Breast epithelium (tissue), 4 donors: ENCODE measurements around the gene SERPINE3. TPM values are rescaled to one million over a fixed set of nuclear protein-coding genes. Genes with fewer than 3 reads are reported as not detected.

Source experiments
- DNase-seq, 2 donors: peaks; one replicate each; pipeline ENCODE4 v3.0.0-alpha.2; 2019; ENCODE audit warnings: low spot score in 2 of 2
- H3K27ac ChIP-seq, 2 donors: fragments of 200-600 bp; sonication (generic) in 1 of 2; one replicate each; pipeline ENCODE4 v1.5.1; 2016 to 2019; ENCODE audit warnings: mild to moderate bottlenecking in 1 of 2
- H3K27me3 ChIP-seq, 2 donors: fragments of 200-600 bp; sonication (generic) in 1 of 2; one replicate each; pipeline versions ENCODE4 v1.5.1 to v1.6.0; 2017 to 2019; ENCODE audit warnings: control low read depth in 1 of 2, mild to moderate bottlenecking in 1 of 2
- H3K36me3 ChIP-seq: fragments of 200-600 bp; one replicate; pipeline ENCODE4 v1.5.1; 2019
- H3K4me1 ChIP-seq, 2 donors: fragments of 200-600 bp; sonication (generic); one replicate each; pipeline ENCODE4 v1.5.1; 2016 to 2019; ENCODE audit warnings: control low read depth in 1 of 2
- H3K4me3 ChIP-seq, 3 donors: fragments of 200-600 bp; sonication (generic); 1 replicate in 2 of 3; 2 replicates in 1 of 3; pipeline ENCODE4 v1.5.1; 2016 to 2019; ENCODE audit warnings: mild to moderate bottlenecking in 3 of 3, moderate library complexity in 2 of 3
- H3K9me3 ChIP-seq, 2 donors: fragments of 200-600 bp; sonication (generic) in 1 of 2; one replicate each; pipeline ENCODE4 v1.5.1; 2016 to 2019; ENCODE audit warnings: control low read depth in 1 of 2
- CTCF ChIP-seq, 3 donors: fragments of 450-650 bp; IDR thresholded peaks; one replicate each; pipeline ENCODE4 v1.5.1; 2016 to 2017; ENCODE audit warnings: antibody characterized with exemption in 3 of 3, mild to moderate bottlenecking in 3 of 3, moderate library complexity in 3 of 3
- POLR2A ChIP-seq: fragments of 450-650 bp; IDR thresholded peaks from one replicate; pipeline ENCODE4 v1.6.1; 2016; ENCODE audit warnings: antibody characterized with exemption, mild to moderate bottlenecking, moderate library complexity
- POLR2AphosphoS5 ChIP-seq, 3 donors: sonication (generic); formaldehyde crosslinking; IDR thresholded peaks; one replicate each; pipeline ENCODE4 v1.6.1; 2017; ENCODE audit warnings: antibody characterized with exemption in 3 of 3
- intact Hi-C: fragments of 100-400 bp; cut with DNase I; formaldehyde crosslinking; loops from one replicate; pipeline ENCODE4 v1.15.1; 2023; ENCODE audit warnings: low total_unique reads
- total RNA-seq, 3 donors: library from RNA; depleted of rRNA; stranded (reverse); fragments of >200 nt; gene quantifications; one replicate each; pipeline ENCODE4 v1.1.0, GENCODE V29; 2016

The SERPINE3 gene
- total RNA-seq, 3 donors from 2014 or later = 0.16 to 0.73 TPM; not detected in 1

GRCh38 chr13:51346397-51346796 lies 6.9 kb downstream of the SERPINE3 start:
- Histone ChIP-seq H3K4me1 (no peaks in the 10 kb centered on the region), H3K27ac (no peak overlapping the region), H3K4me3 (no peak overlapping the region), H3K27me3 (no peaks in the 10 kb centered on the region), H3K36me3 (no peaks in the 10 kb centered on the region), H3K9me3 (no peaks in the 10 kb centered on the region)
- DNase-seq = no peak
- intact Hi-C loops = no loop called here
- TF ChIP-seq POLR2A (no peak), POLR2AphosphoS5 (IDR thresholded peaks at IDR 0.05) (no peak), CTCF (IDR thresholded peaks at IDR 0.05) (no peak)

GRCh38 chr13:51347099-51347498 lies 7.6 kb downstream of the SERPINE3 start:
- no peak overlapping the region for H3K4me3 ChIP-seq
- H3K4me1 ChIP-seq = no peaks in the 10 kb centered on the region
- intact Hi-C loops = no loop called here
- H3K9me3 ChIP-seq = no peaks in the 10 kb centered on the region
- DNase-seq = no peak
- TF ChIP-seq CTCF (IDR thresholded peaks at IDR 0.05) (no peak), POLR2AphosphoS5 (IDR thresholded peaks at IDR 0.05) (no peak), POLR2A (no peak)
- no peaks in the 10 kb centered on the region for H3K27me3 ChIP-seq
- H3K36me3 ChIP-seq = no peaks in the 10 kb centered on the region
- no peak overlapping the region for H3K27ac ChIP-seq

DNA sequence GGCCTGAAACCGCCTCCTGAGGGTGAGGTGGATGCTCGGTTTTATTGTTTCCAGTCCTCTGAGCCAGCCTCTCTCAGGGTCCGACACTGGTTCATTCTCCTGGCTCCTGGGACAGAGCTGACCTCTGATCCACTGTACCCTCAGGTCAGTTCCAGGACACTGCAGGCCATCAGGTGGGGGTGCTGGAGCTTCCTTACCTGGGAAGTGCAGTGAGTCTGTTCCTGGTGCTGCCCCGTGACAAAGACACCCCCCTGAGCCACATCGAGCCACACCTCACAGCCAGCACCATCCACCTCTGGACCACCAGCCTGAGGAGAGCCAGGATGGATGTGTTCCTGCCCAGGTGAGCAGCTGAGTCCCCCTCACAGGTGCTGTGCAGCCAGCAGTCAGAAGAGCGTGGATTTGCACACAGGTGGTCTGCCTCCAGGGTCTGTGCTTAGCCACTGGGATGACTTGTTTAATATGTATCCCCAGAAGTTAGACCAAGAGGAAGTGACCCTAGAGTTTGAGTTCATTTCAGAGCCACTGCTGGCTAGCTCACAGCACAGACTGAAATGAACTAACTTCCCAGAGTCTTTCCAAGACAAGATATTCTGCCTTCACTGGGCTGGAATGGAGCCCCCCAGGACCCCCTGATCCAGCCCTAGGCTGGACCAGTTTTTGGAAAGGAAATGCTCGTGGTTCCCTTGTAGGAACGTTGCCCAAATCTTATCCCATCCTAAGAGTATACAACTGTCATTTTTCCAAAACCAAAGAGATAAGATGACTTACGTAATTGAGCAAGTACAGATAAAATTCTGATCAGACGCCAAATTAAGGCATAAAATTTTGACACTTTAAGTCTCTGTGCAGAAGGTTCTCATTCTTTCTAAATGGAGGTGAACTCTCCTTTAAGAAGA lies 8.8 kb downstream of the SERPINE3 start:
- H3K27me3 ChIP-seq = no peaks in the 10 kb centered on the region
- H3K27ac ChIP-seq = no peak overlapping the region
- DNase-seq = no peak
- H3K4me3 ChIP-seq = no peak overlapping the region
- no peaks in the 10 kb centered on the region for H3K9me3 ChIP-seq
- intact Hi-C loops = no loop called here
- H3K36me3 ChIP-seq = no peaks in the 10 kb centered on the region
- no peak for TF ChIP-seq POLR2A
- no peak for TF ChIP-seq POLR2AphosphoS5 (IDR thresholded peaks at IDR 0.05)
- no peak for TF ChIP-seq CTCF (IDR thresholded peaks at IDR 0.05)
- H3K4me1 ChIP-seq = no peaks in the 10 kb centered on the region

- no peak for TF ChIP-seq POLR2AphosphoS5 (IDR thresholded peaks at IDR 0.05)
- no peak for TF ChIP-seq CTCF (IDR thresholded peaks at IDR 0.05)
- TF ChIP-seq POLR2A = no peak
- Histone ChIP-seq H3K36me3 (no peaks in the 10 kb centered on the region), H3K27ac (no peak overlapping the region), H3K9me3 (no peaks in the 10 kb centered on the region), H3K4me1 (no peaks in the 10 kb centered on the region), H3K27me3 (no peaks in the 10 kb centered on the region), H3K4me3 (no peak overlapping the region)
- no peak for DNase-seq
- intact Hi-C loops = no loop called here
These were observed 9.5 kb downstream of the SERPINE3 start for GRCh38 chr13:51349016-51349415.

DNA sequence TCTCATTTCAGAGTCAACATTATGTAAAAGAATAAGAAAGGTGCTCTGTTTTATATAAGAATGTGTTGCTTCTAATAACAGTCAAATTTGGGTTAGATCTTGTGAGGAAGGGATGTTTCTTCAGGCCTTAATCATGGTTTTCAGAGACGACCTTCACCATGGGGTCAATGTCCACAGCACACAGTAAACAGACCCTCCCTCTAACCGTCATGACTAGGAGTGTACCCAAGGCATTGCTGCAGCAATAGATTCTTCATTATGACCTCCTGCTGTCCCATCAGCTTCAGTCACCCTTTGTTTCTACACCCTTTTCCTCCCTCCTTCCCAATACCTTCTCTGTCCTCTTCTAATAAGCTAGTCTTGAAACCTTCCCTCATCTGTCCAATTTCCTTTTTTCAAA lies 15.7 kb downstream of the SERPINE3 start:
- H3K4me1 ChIP-seq = no peaks in the 10 kb centered on the region
- DNase-seq = no peak
- no peaks in the 10 kb centered on the region for H3K27me3 ChIP-seq
- no peaks in the 10 kb centered on the region for H3K9me3 ChIP-seq
- H3K4me3 ChIP-seq = no peak overlapping the region
- intact Hi-C loops = no loop called here
- no peak for TF ChIP-seq CTCF (IDR thresholded peaks at IDR 0.05)
- TF ChIP-seq POLR2A = no peak
- TF ChIP-seq POLR2AphosphoS5 (IDR thresholded peaks at IDR 0.05) = no peak
- no peaks in the 10 kb centered on the region for H3K36me3 ChIP-seq
- no peak overlapping the region for H3K27ac ChIP-seq
